SK-N-SH treated with all-trans-retinoic acid at 6 μM for 48 hours (cell line): ENCODE data around the gene MAPK4.

Experiments
- ATAC-seq: fragments of 200-7000 bp; cut with Tn5 transposase; 3 replicates; pipeline ENCODE4 v1.9.1; 2020; ENCODE audit warnings: mild to moderate bottlenecking, moderate library complexity
- ARNTL ChIP-seq: fragments of 450-650 bp; formaldehyde crosslinking; IDR thresholded peaks from 2 replicates; pipeline ENCODE4 v1.5.0; 2020; ENCODE audit warnings: low read depth, mild to moderate bottlenecking, moderate library complexity, borderline replicate concordance
- CSDC2 ChIP-seq: fragments of 250-450 bp; sonication (Bioruptor Pico); IDR thresholded peaks from 2 replicates; pipeline ENCODE4 v1.5.0; 2020; ENCODE audit warnings: mild to moderate bottlenecking, moderate library complexity
- ESRRG ChIP-seq: fragments of 250-450 bp; sonication (Bioruptor Pico); IDR thresholded peaks from 2 replicates; pipeline ENCODE4 v1.6.1; 2021; ENCODE audit warnings: mild to moderate bottlenecking
- GLIS3 ChIP-seq: fragments of 250-450 bp; sonication (Bioruptor Pico); IDR thresholded peaks from 2 replicates; pipeline ENCODE4 v1.5.0; 2020; ENCODE audit warnings: mild to moderate bottlenecking, moderate library complexity
- OSR1 ChIP-seq: fragments of 250-450 bp; sonication (Bioruptor Pico); IDR thresholded peaks from 2 replicates; pipeline ENCODE4 v1.8.0; 2022; ENCODE audit warnings: moderate library complexity, mild to moderate bottlenecking, inconsistent platforms
- PPARA ChIP-seq: fragments of 250-450 bp; sonication (Bioruptor Pico); IDR thresholded peaks from 2 replicates; pipeline ENCODE4 v1.5.0; 2020; ENCODE audit warnings: mild to moderate bottlenecking, borderline replicate concordance
- RARB ChIP-seq: fragments of 250-450 bp; sonication (Bioruptor Pico); IDR thresholded peaks from 2 replicates; pipeline ENCODE4 v1.8.0; 2021; ENCODE audit warnings: mild to moderate bottlenecking, moderate library complexity
- SNAI2 ChIP-seq: fragments of 250-450 bp; sonication (Bioruptor Pico); IDR thresholded peaks from 2 replicates; pipeline ENCODE4 v1.5.0; 2020; ENCODE audit warnings: mild to moderate bottlenecking, moderate library complexity
- TOX ChIP-seq: fragments of 250-450 bp; sonication (Bioruptor Pico); IDR thresholded peaks from 2 replicates; pipeline ENCODE4 v1.8.0; 2021; ENCODE audit warnings: mild to moderate bottlenecking, moderate library complexity, borderline replicate concordance
- ZC3H10 ChIP-seq: fragments of 250-450 bp; sonication (Bioruptor Pico); IDR thresholded peaks from 2 replicates; pipeline ENCODE4 v1.5.1; 2021; ENCODE audit warnings: mild to moderate bottlenecking, moderate library complexity
- ZFP3 ChIP-seq: fragments of 250-450 bp; sonication (Bioruptor Pico); IDR thresholded peaks from 2 replicates; pipeline ENCODE4 v1.5.0; 2020; ENCODE audit warnings: mild to moderate bottlenecking, moderate library complexity
- ZFP30 ChIP-seq: fragments of 450-650 bp; formaldehyde crosslinking; IDR thresholded peaks from 2 replicates; pipeline ENCODE4 v1.5.0; 2022; ENCODE audit warnings: mild to moderate bottlenecking, moderate library complexity
- ZNF565 ChIP-seq: fragments of 450-650 bp; formaldehyde crosslinking; conservative IDR thresholded peaks from 2 replicates; pipeline ENCODE4 v1.5.0; 2020; ENCODE audit warnings: low read depth, mild to moderate bottlenecking, moderate library complexity
- ZNF8 ChIP-seq: fragments of 450-650 bp; formaldehyde crosslinking; IDR thresholded peaks from 2 replicates; pipeline ENCODE4 v1.5.0; 2020; ENCODE audit warnings: mild to moderate bottlenecking, moderate library complexity
- TF ChIP-seq, protein P1 (sequence below): fragments of 250-450 bp; sonication (Bioruptor Pico); IDR thresholded peaks from 2 replicates; pipeline ENCODE4 v1.8.0; 2020; ENCODE audit warnings: mild to moderate bottlenecking, moderate library complexity, borderline replicate concordance
- TF ChIP-seq, protein P2 (sequence below): fragments of 250-450 bp; sonication (Bioruptor Pico); IDR thresholded peaks from 2 replicates; pipeline ENCODE4 v1.8.0; 2021; ENCODE audit warnings: low read depth, mild to moderate bottlenecking, moderate library complexity, borderline replicate concordance
- TF ChIP-seq, protein P3 (sequence below): fragments of 250-450 bp; sonication (Bioruptor Pico); IDR thresholded peaks from 2 replicates; pipeline ENCODE4 v1.5.0; 2020; ENCODE audit warnings: mild to moderate bottlenecking, moderate library complexity
- TF ChIP-seq, protein P4 (sequence below): fragments of 250-450 bp; sonication (Bioruptor Pico); IDR thresholded peaks from 2 replicates; pipeline ENCODE4 v1.5.1; 2021; ENCODE audit warnings: mild to moderate bottlenecking, moderate library complexity
- TF ChIP-seq, protein P5 (sequence below): fragments of 250-450 bp; sonication (Bioruptor Pico); IDR thresholded peaks from 2 replicates; pipeline ENCODE4 v1.5.1; 2020; ENCODE audit warnings: low read depth, mild to moderate bottlenecking, moderate library complexity

MAPK4 gene

DNA sequence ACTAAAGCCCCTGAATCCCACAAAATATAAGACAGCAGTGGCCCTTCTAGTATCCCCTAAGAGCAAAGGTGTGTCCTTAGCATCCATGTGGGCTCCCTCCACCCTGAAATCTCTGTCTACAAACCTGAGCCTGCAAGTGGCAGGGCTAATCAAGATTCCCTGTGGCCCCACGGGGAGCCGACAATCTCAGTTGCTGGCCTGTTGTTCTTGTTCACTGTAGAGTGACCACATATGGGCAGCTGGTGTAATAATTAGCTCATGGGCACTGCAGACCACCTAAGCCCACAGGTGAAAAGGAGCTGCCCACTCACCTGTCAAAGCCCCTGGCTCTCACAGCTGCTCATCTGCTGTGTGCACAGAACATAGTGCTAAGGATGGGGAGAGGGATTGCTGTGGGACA is 157.7 kb downstream of the MAPK4 start:
- TF ChIP-seq, protein P1, sequence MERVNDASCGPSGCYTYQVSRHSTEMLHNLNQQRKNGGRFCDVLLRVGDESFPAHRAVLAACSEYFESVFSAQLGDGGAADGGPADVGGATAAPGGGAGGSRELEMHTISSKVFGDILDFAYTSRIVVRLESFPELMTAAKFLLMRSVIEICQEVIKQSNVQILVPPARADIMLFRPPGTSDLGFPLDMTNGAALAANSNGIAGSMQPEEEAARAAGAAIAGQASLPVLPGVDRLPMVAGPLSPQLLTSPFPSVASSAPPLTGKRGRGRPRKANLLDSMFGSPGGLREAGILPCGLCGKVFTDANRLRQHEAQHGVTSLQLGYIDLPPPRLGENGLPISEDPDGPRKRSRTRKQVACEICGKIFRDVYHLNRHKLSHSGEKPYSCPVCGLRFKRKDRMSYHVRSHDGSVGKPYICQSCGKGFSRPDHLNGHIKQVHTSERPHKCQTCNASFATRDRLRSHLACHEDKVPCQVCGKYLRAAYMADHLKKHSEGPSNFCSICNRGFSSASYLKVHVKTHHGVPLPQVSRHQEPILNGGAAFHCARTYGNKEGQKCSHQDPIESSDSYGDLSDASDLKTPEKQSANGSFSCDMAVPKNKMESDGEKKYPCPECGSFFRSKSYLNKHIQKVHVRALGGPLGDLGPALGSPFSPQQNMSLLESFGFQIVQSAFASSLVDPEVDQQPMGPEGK (CRISPR knock-in tag) = no peak
- TF ChIP-seq, protein P2, sequence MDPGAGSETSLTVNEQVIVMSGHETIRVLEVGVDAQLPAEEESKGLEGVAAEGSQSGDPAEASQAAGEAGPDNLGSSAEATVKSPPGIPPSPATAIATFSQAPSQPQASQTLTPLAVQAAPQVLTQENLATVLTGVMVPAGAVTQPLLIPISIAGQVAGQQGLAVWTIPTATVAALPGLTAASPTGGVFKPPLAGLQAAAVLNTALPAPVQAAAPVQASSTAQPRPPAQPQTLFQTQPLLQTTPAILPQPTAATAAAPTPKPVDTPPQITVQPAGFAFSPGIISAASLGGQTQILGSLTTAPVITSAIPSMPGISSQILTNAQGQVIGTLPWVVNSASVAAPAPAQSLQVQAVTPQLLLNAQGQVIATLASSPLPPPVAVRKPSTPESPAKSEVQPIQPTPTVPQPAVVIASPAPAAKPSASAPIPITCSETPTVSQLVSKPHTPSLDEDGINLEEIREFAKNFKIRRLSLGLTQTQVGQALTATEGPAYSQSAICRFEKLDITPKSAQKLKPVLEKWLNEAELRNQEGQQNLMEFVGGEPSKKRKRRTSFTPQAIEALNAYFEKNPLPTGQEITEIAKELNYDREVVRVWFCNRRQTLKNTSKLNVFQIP (CRISPR knock-in tag) = no peak
- TF ChIP-seq RARB (CRISPR knock-in tag) = no peak
- no peak for ATAC-seq

DNA sequence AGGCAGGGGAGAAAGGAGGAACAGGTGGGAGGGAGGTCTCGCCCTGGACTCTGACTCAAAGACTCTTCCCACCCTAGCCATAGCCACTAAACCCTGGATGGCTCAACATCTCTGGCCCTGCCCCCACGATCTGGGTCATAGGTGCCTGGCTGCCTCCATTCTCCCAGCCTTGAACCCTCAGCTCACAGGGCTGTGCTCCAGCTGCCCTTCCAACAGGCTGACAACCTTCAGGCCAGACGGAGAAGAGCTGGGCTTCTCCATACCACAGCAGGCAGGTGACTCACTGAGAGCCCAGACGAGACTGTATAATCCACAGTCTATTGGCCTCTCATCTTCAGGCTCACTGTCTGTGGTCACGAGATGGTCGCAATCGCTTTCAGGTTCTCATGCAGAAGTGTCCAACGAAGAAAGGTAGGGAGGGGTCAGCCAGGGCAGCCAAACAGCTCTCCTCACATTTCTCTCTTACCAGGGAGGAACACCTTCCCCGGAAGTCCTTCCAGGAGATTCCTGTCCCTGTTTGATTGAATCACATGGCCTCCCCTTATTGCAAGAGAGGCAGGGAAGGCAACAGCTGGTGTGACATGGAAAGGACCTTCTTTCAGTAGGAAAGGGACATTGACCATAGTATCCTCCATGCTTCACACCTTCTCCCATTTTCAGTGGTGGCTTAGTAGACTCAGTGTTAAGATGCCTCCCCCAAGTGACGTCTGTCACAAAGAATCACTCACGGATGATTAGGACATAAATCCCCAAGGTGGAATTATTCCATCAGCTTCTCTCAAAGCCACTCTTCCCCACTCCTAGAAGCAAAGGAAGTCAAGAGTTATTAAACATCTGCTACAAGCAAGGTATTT is 159.8 kb downstream of the MAPK4 start:
- TF ChIP-seq, protein P3, sequence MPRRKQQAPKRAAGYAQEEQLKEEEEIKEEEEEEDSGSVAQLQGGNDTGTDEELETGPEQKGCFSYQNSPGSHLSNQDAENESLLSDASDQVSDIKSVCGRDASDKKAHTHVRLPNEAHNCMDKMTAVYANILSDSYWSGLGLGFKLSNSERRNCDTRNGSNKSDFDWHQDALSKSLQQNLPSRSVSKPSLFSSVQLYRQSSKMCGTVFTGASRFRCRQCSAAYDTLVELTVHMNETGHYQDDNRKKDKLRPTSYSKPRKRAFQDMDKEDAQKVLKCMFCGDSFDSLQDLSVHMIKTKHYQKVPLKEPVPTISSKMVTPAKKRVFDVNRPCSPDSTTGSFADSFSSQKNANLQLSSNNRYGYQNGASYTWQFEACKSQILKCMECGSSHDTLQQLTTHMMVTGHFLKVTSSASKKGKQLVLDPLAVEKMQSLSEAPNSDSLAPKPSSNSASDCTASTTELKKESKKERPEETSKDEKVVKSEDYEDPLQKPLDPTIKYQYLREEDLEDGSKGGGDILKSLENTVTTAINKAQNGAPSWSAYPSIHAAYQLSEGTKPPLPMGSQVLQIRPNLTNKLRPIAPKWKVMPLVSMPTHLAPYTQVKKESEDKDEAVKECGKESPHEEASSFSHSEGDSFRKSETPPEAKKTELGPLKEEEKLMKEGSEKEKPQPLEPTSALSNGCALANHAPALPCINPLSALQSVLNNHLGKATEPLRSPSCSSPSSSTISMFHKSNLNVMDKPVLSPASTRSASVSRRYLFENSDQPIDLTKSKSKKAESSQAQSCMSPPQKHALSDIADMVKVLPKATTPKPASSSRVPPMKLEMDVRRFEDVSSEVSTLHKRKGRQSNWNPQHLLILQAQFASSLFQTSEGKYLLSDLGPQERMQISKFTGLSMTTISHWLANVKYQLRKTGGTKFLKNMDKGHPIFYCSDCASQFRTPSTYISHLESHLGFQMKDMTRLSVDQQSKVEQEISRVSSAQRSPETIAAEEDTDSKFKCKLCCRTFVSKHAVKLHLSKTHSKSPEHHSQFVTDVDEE = no peak
- no peak for TF ChIP-seq RARB (CRISPR knock-in tag)
- TF ChIP-seq ZNF565 (CRISPR knock-in tag) = no peak
- no peak for TF ChIP-seq ESRRG
- no peak for TF ChIP-seq SNAI2 (CRISPR knock-in tag)
- TF ChIP-seq, protein P2 (CRISPR knock-in tag) = no peak
- no peak for TF ChIP-seq PPARA (CRISPR knock-in tag)
- TF ChIP-seq TOX (CRISPR knock-in tag) = no peak
- no peak for TF ChIP-seq ZC3H10 (CRISPR knock-in tag)
- TF ChIP-seq GLIS3 = no peak
- TF ChIP-seq ZFP3 (CRISPR knock-in tag) = no peak
- TF ChIP-seq, protein P4, sequence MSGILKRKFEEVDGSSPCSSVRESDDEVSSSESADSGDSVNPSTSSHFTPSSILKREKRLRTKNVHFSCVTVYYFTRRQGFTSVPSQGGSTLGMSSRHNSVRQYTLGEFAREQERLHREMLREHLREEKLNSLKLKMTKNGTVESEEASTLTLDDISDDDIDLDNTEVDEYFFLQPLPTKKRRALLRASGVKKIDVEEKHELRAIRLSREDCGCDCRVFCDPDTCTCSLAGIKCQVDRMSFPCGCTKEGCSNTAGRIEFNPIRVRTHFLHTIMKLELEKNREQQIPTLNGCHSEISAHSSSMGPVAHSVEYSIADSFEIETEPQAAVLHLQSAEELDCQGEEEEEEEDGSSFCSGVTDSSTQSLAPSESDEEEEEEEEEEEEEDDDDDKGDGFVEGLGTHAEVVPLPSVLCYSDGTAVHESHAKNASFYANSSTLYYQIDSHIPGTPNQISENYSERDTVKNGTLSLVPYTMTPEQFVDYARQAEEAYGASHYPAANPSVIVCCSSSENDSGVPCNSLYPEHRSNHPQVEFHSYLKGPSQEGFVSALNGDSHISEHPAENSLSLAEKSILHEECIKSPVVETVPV = no peak
- no peak for TF ChIP-seq CSDC2
- TF ChIP-seq, protein P5, sequence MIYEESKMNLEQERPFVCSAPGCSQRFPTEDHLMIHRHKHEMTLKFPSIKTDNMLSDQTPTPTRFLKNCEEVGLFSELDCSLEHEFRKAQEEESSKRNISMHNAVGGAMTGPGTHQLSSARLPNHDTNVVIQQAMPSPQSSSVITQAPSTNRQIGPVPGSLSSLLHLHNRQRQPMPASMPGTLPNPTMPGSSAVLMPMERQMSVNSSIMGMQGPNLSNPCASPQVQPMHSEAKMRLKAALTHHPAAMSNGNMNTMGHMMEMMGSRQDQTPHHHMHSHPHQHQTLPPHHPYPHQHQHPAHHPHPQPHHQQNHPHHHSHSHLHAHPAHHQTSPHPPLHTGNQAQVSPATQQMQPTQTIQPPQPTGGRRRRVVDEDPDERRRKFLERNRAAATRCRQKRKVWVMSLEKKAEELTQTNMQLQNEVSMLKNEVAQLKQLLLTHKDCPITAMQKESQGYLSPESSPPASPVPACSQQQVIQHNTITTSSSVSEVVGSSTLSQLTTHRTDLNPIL = no peak
- no peak for TF ChIP-seq ARNTL (CRISPR knock-in tag)
- TF ChIP-seq, protein P1 (CRISPR knock-in tag) = no peak
- TF ChIP-seq OSR1 = no peak
- no peak for TF ChIP-seq ZNF8 (CRISPR knock-in tag)
- no peak for TF ChIP-seq ZFP30
- no peak for ATAC-seq
